GM19438 (cell line): ENCODE data around the gene HAPLN1.

Experiments
- ATAC-seq: cut with Tn5 transposase; IDR thresholded peaks from one replicate; pipeline ENCODE4 v1.9.1; 2021; ENCODE audit warnings: low read depth; ENCODE audit not compliant: unreplicated experiment

The HAPLN1 gene

DNA sequence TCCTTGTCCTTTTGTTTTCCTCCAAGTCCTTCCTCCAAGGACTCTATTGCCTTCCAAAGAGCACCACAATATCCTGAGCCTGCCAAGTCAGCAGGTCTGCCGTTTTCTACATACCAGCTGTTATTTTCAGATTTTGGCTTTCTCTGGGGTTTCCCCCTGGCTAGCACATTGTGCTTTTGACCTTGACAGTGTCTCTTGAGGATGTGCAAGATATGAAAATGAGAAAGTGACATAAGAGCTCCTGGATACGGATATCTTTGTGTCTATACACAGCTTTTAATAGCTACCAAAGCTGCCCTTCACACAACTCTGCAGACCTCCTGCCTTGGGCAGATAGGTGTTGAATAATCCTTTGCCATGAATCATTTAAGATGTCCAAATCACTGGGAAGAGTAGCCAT is 67.0 kb downstream of the HAPLN1 start:
- ATAC-seq = no peak

DNA sequence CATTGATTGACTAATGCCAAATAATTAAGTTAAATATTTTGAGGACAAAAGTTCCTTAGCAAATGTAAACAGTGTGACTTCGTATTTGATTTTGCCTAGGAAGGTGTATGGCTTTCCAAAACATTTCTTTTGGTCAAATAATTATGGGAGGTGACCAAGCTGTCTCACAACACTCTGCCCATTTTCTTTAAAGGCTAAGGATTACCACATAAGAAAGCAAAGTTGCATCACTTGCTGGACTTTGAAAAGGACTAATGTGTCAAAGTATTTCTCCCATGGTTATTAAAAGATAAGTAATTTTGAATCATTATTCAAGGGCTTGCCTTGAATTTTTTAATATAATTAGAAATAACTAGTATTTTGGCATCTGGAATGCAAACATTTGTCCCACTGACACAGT is 74.7 kb downstream of the HAPLN1 start:
- ATAC-seq = no peak

DNA sequence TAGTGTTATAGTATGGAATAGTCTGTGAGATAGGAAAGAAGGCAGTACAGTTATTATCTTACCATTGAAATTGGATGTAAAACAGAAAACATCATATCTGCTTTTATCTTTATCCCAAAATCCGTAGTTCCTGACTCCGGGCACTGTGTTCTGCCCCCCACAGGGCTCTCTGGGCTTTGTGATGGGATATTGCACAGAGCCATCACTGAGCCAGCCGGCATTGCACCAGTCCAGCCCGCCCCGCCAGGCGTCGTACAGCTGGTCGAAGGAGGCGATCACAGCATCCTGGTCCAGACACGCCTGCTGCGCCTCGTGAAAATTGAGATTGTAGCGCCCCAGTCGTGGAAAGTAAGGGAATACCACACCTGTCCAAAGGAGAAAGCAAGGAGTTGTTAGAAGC is 76.4 kb downstream of the HAPLN1 start:
- no peak for ATAC-seq

DNA sequence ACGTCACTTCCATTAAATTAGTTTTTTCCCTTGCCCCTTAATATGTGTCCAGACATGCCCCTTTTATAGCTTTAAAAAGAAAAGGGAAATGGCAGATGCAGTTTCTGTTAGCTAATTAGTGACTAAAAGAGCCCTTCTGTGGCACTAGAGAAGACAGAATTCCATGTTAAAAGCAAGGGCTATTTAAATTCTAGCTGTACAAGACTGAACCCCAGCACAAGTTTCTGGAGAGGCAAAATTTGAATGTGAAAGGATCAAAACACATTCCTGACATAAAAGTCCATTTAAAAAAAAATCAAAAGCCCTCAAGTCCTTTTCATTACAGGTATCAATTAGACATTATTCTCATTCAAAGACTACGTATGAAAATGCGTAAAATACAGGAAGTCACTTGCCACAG is 78.7 kb downstream of the HAPLN1 start:
- no peak for ATAC-seq

DNA sequence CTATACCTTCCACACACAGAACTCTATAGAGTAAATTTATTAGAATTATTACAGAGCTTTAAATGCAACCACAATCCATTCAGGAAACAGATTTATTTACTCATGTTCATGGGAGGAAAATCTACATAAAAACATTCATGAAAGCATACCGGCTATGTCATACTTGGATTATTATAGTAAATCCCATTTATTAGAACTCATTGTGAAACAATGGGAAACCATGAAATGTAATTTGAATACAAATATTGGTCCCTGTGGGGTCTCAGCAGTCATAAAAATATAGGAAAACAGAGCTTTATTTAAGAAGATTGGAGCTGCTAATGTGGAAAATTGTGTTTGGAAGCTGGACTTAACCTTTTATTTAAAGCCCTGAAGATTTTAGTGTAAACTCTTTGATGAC is 80.7 kb downstream of the HAPLN1 start:
- no peak for ATAC-seq

DNA sequence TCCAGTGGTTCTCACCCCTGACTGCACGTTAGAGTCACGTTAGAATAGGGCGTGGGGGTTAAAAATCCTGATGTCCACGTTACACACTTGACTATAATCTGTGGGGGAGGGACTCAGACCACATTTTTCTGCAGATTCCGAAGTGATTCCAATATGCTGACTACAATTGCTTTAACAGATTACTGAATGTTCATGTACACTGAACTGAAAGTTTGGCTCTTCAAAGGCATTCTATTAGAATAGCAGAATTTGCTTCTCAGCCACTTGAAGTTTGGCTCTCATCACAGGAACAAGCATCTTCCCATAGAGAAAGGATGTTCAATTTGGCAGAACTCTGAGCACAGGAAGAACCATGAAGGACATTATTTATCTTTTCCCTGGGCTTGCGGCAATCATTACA is 84.5 kb downstream of the HAPLN1 start:
- no peak for ATAC-seq

DNA sequence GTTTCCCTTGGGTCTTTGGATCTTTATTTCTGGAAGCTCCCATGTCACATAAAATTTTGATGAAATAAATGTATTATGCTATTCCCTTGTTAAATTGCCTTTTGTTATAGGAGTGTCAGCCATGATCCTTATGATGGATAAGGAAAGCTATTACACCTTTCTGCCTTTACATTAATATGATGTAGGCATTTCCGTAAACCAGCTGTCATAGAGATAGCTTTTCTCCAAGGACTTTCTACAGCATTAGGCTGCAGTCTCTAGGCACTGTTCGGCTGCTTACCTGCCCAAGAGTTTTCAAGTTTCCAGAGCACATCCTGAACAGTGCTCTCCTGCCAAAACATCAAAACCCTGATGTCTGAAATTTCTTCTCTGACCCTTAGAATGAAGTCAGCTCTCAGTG is 87.4 kb downstream of the HAPLN1 start:
- ATAC-seq = no peak

DNA sequence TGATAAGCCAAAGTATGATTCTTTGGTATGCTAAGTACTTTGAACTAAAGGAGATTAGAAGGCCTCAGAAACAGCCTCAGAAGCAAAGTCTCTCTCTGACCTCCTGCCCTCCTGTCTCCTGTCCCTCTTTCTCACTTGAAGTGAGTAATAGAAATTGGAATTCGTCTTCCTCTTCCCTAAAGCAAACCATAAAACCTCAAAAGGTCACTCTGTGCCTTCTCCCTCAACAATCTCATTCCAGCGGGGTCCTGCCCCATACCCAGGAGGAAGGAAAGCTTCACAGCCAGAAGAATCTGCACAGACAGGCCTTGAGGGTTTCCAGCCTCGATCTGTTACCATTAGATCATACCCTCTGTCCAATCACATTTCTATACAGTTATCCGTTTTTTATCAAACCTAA is 87.8 kb downstream of the HAPLN1 start:
- no peak for ATAC-seq

DNA sequence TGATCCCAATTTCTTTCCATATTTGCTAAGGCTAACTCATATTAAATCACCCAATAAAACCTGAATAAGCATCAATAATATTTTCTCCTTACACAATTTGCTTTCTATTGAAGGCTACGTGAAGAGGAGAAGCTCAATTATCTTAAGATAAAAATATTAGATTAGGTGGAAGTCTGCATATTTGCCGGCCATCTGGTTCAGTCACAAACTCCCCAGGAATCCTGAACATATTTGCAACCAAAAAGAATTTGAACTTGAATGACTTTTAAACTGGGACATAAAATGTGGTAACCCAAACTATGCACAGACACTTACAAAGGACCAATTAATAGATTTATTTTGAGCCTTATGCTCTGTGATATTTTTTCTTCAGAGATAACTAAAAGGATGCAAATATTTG is 92.3 kb downstream of the HAPLN1 start:
- ATAC-seq = no peak

DNA sequence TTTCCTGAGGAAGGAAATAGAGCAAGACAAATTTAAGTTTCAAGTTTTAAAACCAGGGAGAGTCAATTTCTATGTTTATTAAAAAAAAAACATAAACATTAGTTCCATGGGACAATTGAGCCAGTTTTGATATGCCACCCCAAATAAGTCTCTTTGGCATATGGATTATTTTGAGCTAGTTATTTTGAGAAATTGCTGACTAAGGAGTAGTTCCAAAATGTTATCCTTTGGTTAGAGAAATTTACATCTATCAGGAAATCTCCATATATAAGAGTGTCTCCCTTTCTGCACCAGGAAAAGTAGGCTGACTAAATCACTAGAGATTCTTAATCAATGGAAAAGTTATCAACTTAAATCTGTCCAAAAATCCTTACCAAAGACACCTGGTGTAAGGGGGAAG is 105.8 kb downstream of the HAPLN1 start:
- no peak for ATAC-seq

DNA sequence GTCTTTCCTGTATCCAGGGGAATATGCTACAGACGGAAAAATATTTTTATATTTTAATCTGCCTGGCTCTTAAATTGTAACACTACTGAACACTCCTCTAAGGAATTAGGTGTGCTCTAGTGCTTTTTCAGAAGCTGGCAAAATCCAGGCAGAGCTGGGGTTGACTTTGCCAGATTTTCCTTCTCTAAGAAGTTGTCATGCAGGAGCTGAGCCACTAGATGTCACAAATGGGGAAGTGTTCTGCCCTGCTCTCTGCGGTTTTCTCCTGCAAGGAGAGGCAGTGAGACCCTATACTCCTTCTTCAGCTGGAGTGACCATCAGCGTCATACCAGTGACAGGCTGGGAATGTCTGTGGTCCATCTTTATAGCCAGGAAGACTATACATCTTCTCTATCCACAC is 112.5 kb downstream of the HAPLN1 start:
- ATAC-seq = no peak

DNA sequence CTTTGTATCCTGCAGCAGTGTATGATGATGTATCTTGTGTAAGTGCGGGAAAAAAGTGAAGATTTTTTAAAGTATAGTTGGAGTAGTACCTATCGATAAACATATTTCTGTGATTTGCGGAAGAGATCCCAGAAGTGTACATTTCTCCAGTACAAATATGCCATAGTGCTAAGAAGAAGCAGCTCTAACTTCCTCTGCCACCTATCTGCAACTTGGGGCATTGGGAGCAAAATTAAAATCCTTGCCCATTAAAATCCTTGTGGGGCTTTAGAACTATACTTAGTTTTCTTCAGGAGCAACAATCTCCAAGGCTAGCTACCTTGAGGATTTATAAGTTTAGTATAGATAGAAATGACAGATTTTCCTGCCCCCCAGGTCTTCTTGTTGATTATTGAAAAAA is 125.4 kb downstream of the HAPLN1 start:
- no peak for ATAC-seq

DNA sequence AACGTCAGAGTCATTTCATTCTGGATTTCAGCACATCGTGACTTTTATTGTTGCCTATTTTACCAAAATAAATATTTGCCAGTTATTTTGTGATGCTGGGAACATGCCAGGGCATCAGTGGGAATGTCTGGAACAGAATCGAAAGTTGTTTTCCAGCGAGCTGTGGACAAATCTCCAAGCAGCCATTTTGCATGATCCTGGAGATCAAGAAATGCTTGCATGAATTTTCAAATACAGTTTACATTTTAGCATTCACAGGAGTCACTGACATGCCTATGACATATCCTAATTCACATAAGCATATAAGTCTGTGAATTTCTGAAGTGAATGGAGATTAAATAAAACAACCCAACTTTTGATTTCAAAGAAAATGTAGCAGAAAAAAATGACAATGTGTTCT is 129.7 kb downstream of the HAPLN1 start:
- ATAC-seq = no peak

DNA sequence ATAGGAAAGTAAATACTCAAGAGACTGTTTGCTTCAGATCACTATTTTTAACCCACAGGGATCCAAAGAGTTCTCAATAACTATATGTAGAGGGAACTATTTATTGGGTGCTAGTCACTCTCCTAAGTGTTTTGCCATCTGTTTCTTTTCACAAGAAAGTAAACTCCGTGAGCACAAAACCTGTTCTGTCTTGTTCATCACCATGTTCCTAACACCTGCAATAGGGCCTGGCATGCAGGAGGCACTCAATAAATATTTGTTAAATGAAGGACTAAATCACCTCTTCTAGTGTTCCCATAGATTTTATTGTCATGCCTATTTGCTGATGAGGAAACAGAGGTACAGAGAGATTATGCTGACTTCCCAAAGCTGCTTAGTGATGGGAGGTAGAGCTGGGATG is 130.9 kb downstream of the HAPLN1 start:
- no peak for ATAC-seq
